GM12878 (cell line): ENCODE measurements around the gene TYK2. TPM values are rescaled to one million over a fixed set of nuclear protein-coding genes. Genes with fewer than 3 reads are reported as not detected.

Source experiments
- ATAC-seq: fragments of 200-7000 bp; cut with Tn5 transposase; 3 replicates; pipeline ENCODE4 v1.9.1; 2020; ENCODE audit warnings: mild to moderate bottlenecking, moderate library complexity
- BruUV-seq: library from RNA; stranded (reverse); fragments of 400-500 nt; replicated peaks from 2 replicates; lab custom pipeline; 2021; lab: Mats Ljungman, UMichigan
- CTCF ChIA-PET: fragments of 300-600 bp; sonication (Branson Sonifier 250); formaldehyde crosslinking; extraction: SDS; loops from one replicate; lab custom pipeline; 2021; ENCODE audit warnings: inconsistent platforms; lab: Yijun Ruan, JAX
- POLR2A ChIA-PET: fragments of 350-600 bp; formaldehyde crosslinking; extraction: SDS; loops from one replicate; lab custom pipeline; 2021; ENCODE audit warnings: inconsistent platforms; lab: Charles Lee
- RAD21 ChIA-PET: fragments of 300-600 bp; sonication (Branson Sonifier 250); formaldehyde crosslinking; loops from one replicate; lab custom pipeline; 2023; ENCODE audit warnings: antibody characterized with exemption; ENCODE audit not compliant: unreplicated experiment; lab: Charles Lee
- SMC1A ChIA-PET: fragments of 300-600 bp; sonication (Branson Sonifier 250); formaldehyde crosslinking; loops from one replicate; lab custom pipeline; 2023; ENCODE audit not compliant: unreplicated experiment, uncharacterized antibody; lab: Charles Lee
- DNase-seq: peaks from one replicate; pipeline ENCODE4 v3.0.0-alpha.2; 2011; ENCODE audit warnings: low read depth, low spot score
- FAIRE-seq: peaks from 3 replicates; lab custom pipeline; 2011; peaks lifted over from hg19 to GRCh38; lab: Jason Lieb, UNC
- H2AFZ ChIP-seq: 2 replicates; pipeline ENCODE4 v1.6.0; 2011; ENCODE audit warnings: low read depth, low read length, control low read depth; ENCODE audit not compliant: control insufficient read depth
- H3K27ac ChIP-seq: 2 replicates; pipeline ENCODE4 v1.5.1; 2011; ENCODE audit warnings: control low read depth; ENCODE audit not compliant: control insufficient read depth, insufficient read depth
- H3K27me3 ChIP-seq, 2 experiments: replicated peaks in 1 of 2; 2 replicates each; pipeline versions ENCODE4 v1.6.0 to v1.6.1; 2011; ENCODE audit warnings: low read length in 1 of 2; ENCODE audit not compliant: control insufficient read depth in 2 of 2, insufficient read depth in 2 of 2
- H3K36me3 ChIP-seq, 2 experiments: 2 replicates each; pipeline ENCODE4 v1.5.1; 2011; ENCODE audit warnings: low read length in 1 of 2; ENCODE audit not compliant: control insufficient read depth in 2 of 2, insufficient read depth in 2 of 2
- H3K4me1 ChIP-seq: 2 replicates; pipeline ENCODE4 v1.6.1; 2011; ENCODE audit warnings: mild to moderate bottlenecking, low read length, moderate library complexity, mixed read lengths; ENCODE audit not compliant: control insufficient read depth, insufficient read depth
- H3K4me2 ChIP-seq: 2 replicates; pipeline ENCODE4 v1.6.0; 2011; ENCODE audit warnings: control low read depth; ENCODE audit not compliant: control insufficient read depth, insufficient read depth
- H3K4me3 ChIP-seq: fragments of 200-600 bp; sonication (generic); 2 replicates; pipeline ENCODE4 v1.5.1; 2016
- H3K79me2 ChIP-seq: 2 replicates; pipeline ENCODE4 v1.6.0; 2011; ENCODE audit warnings: low read length; ENCODE audit not compliant: control insufficient read depth, insufficient read depth
- H3K9ac ChIP-seq: 2 replicates; pipeline ENCODE4 v1.8.0; 2011; ENCODE audit warnings: low read length, control low read depth, mixed read lengths; ENCODE audit not compliant: control insufficient read depth, insufficient read depth
- H3K9me3 ChIP-seq: replicated peaks from 3 replicates; pipeline ENCODE4 v1.5.1; 2011; ENCODE audit warnings: mild to moderate bottlenecking, low read length; ENCODE audit not compliant: control insufficient read depth, insufficient read depth
- H4K20me1 ChIP-seq: 2 replicates; pipeline ENCODE4 v1.6.0; 2011; ENCODE audit not compliant: control insufficient read depth, insufficient read depth
- ATF2 ChIP-seq: IDR thresholded peaks from 2 replicates; pipeline ENCODE4 v1.6.1; 2012; ENCODE audit warnings: low read length, inconsistent platforms
- GATAD2B ChIP-seq: fragments of 450-650 bp; conservative IDR thresholded peaks from 2 replicates; pipeline ENCODE4 v1.6.1; 2017; ENCODE audit warnings: low read depth, mild to moderate bottlenecking, moderate library complexity
- IKZF1 ChIP-seq: fragments of 450-650 bp; conservative IDR thresholded peaks from 2 replicates; pipeline ENCODE4 v1.6.1; 2017; ENCODE audit warnings: antibody characterized with exemption, mild to moderate bottlenecking
- IKZF2 ChIP-seq, 2 experiments: fragments of 450-650 bp; IDR thresholded peaks; 2 replicates each; pipeline ENCODE4 v1.6.1; 2017; ENCODE audit warnings: mild to moderate bottlenecking in 2 of 2, moderate library complexity in 2 of 2
- WGBS: methylation state at CpG from one replicate; pipeline ENCODE4 v1.1.6; 2016; ENCODE audit warnings: low lambda C conversion rate; ENCODE audit not compliant: insufficient replicate concordance, insufficient coverage; ENCODE audit errors: missing lambda C conversion rate; 5-methylcytosine and 5-hydroxymethylcytosine counted together
- in situ Hi-C: fragments of 300-500 bp; cut with MboI; formaldehyde crosslinking; loops from 9 replicates; pipeline ENCODE4 v1.14.3; 2018; ENCODE audit warnings: mixed read lengths
- intact Hi-C: fragments of 100-400 bp; cut with micrococcal nuclease; formaldehyde crosslinking; loops from one replicate; pipeline ENCODE4 v1.14.2; 2022; ENCODE audit not compliant: unreplicated experiment
- polyA plus RNA-seq, 11 experiments: library from polyadenylated mRNA; depleted of rRNA in 4 of 11; unstranded in 6 of 11; stranded (reverse) in 5 of 11; fragments of >200 nt; fragmentation: Nextera tagmentation in 4 of 11; fragmentation: Illumina TruSeq in 1 of 11; extraction: Ambion mirVana in 4 of 11; extraction: Trizol in 1 of 11; gene quantifications; 1 replicate in 1 of 11; 2 replicates in 10 of 11; pipeline versions ENCODE4 v1.2.1 to v1.2.3, GENCODE V29; 2011 to 2016; ENCODE audit warnings: inconsistent platforms in 2 of 11, missing spikeins in 2 of 11, low read depth in 1 of 11
- total RNA-seq, 4 experiments: library from RNA; depleted of rRNA in 3 of 4; stranded (reverse); fragments of >200 nt in 3 of 4; fragmentation: Illumina TruSeq in 1 of 4; extraction: Trizol in 1 of 4; gene quantifications; 2 replicates each; pipeline versions ENCODE4 v1.2.1 to v1.2.3, GENCODE V29; 2013 to 2021

The TYK2 gene
- total and polyA plus RNA-seq, 10 of the 15 experiments (the other 5 are each of a cell fraction or from before 2014, with no cell fraction given), result 36.4 to 364 (median 179) TPM

GRCh38 chr19:10417541-10418234 lies 37.3 kb upstream of the TYK2 start:
- Histone ChIP-seq H3K79me2 (no peaks in the 10 kb centered on the region), H3K27me3 (peaks cover 0 to 17% of the 10 kb centered on the region in 2 experiments; a peak in 3 of 4 replicates), H3K9ac (no peak overlapping the region), H3K27ac (no peak overlapping the region), H3K4me3 (no peak overlapping the region), H3K9me3 (peaks cover 2% of the 10 kb centered on the region; the same call in 2 of the 3 replicates), H3K4me1 (peaks cover 51% of the 10 kb centered on the region), H2AFZ (no peak overlapping the region), H3K36me3 (no peaks in the 10 kb centered on the region), H3K4me2 (no peak overlapping the region), H4K20me1 (no peaks in the 10 kb centered on the region; the same call in 1 of the 2 replicates)
- WGBS, result 40% methylated on average over 30 of the region's 30 CpGs
- CTCF ChIA-PET, result interaction anchor here (0.5 to 28.5 kb wide), 14 partner anchors 7 to 279 kb away, joined by 3 to 1053 read pairs (median 3); partner anchors contain the start of genes CDC37, ICAM1 and PDE4A
- 0 out of 4 replicates have a peak, but pooled peaks of 1 of the 2 experiments have one; percentile 3 for TF ChIP-seq IKZF2 (IDR thresholded peaks at IDR 0.05)
- TF ChIP-seq IKZF1, result peak; percentile 32
- TF ChIP-seq ATF2, result no peak
- TF ChIP-seq GATAD2B, result peak; percentile 26; the same call in 1 of the 2 replicates
- no TSS peak for BruUV-seq
- intact Hi-C loops, result loop anchor here (10.0 kb wide), 1 partner anchor 237 kb away; the partner anchor contains the start of gene ILF3
- in situ Hi-C loops, result no loop called here
- ATAC-seq, result no peak
- FAIRE-seq, result no peak
- SMC1A ChIA-PET, result interaction anchor here (1.0 to 16.0 kb wide), 6 partner anchors 11 to 147 kb away, joined by 3 to 364 read pairs (median 5); partner anchors contain the start of genes CDC37, ICAM1 and PDE4A
- no peak for DNase-seq
- RAD21 ChIA-PET, result interaction anchor here (0.6 to 10.2 kb wide), 15 partner anchors 10 to 282 kb away, joined by 3 to 209 read pairs (median 4); partner anchors contain the start of genes CDC37, DNMT1 and ICAM1
- POLR2A ChIA-PET, result interaction anchor here (0.5 to 7.8 kb wide), 11 partner anchors 9 to 148 kb away, joined by 3 to 122 read pairs (median 5); partner anchors contain the start of genes CDC37, ICAM1, KRI1 and TYK2
